ENCODE measurements around the gene TBC1D10A.

- TF ChIP-seq, protein P1, sequence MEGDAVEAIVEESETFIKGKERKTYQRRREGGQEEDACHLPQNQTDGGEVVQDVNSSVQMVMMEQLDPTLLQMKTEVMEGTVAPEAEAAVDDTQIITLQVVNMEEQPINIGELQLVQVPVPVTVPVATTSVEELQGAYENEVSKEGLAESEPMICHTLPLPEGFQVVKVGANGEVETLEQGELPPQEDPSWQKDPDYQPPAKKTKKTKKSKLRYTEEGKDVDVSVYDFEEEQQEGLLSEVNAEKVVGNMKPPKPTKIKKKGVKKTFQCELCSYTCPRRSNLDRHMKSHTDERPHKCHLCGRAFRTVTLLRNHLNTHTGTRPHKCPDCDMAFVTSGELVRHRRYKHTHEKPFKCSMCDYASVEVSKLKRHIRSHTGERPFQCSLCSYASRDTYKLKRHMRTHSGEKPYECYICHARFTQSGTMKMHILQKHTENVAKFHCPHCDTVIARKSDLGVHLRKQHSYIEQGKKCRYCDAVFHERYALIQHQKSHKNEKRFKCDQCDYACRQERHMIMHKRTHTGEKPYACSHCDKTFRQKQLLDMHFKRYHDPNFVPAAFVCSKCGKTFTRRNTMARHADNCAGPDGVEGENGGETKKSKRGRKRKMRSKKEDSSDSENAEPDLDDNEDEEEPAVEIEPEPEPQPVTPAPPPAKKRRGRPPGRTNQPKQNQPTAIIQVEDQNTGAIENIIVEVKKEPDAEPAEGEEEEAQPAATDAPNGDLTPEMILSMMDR (IDR thresholded peaks at IDR 0.05; ENCODE audit: poor library complexity): no peak
- TF ChIP-seq EZH2 (IDR thresholded peaks at IDR 0.05; ENCODE audit: borderline replicate concordance): no peak
Measured at GRCh38 chr22:30293026-30293425, 33.7 kb downstream of the TBC1D10A start.
